HepG2 (cell line): ENCODE results near the gene POU2AF2. TPM values are rescaled to one million over a fixed set of nuclear protein-coding genes. Genes with fewer than 3 reads are reported as not detected.

Experiments
- KDM5B ChIP-seq: sonication (generic); formaldehyde crosslinking; IDR thresholded peaks from 2 replicates; pipeline ENCODE4 v1.4.0; 2020; ENCODE audit warnings: missing genetic modification reagents, mild to moderate bottlenecking, borderline replicate concordance
- MAFK ChIP-seq, 2 experiments: IDR thresholded peaks in 1 of 2; conservative IDR thresholded peaks in 1 of 2; 2 replicates each; pipeline ENCODE4 v1.6.1; 2011; ENCODE audit warnings: improper control_type of control experiment in 2 of 2, low read length in 2 of 2
- MYC ChIP-seq: sonication (generic); formaldehyde crosslinking; IDR thresholded peaks from 2 replicates; pipeline ENCODE4 v1.9.0; 2021; ENCODE audit warnings: missing genetic modification reagents, borderline replicate concordance
- NONO ChIP-seq, 2 experiments: fragments of 450-650 bp in 1 of 2; sonication (generic) in 1 of 2; formaldehyde crosslinking in 1 of 2; IDR thresholded peaks in 1 of 2; conservative IDR thresholded peaks in 1 of 2; 2 replicates each; pipeline versions ENCODE4 v1.6.1 to v1.8.0; 2017 to 2022; ENCODE audit warnings: mild to moderate bottlenecking in 1 of 2, missing genetic modification reagents in 1 of 2, moderate library complexity in 1 of 2
- STAG1 ChIP-seq: sonication (generic); formaldehyde crosslinking; IDR thresholded peaks from 2 replicates; pipeline ENCODE4 v1.4.0; 2020; ENCODE audit warnings: missing genetic modification reagents
- THAP11 ChIP-seq: IDR thresholded peaks from 2 replicates; pipeline ENCODE4 v1.6.1; 2016; ENCODE audit warnings: missing biosample characterization, missing genetic modification reagents
- ZBTB7B ChIP-seq: sonication (generic); formaldehyde crosslinking; IDR thresholded peaks from 2 replicates; pipeline ENCODE4 v1.4.0; 2020; ENCODE audit warnings: missing genetic modification reagents
- ZNF251 ChIP-seq: sonication (generic); formaldehyde crosslinking; IDR thresholded peaks from 2 replicates; pipeline ENCODE4 v1.9.0; 2021; ENCODE audit warnings: mild to moderate bottlenecking, missing genetic modification reagents
- polyA plus RNA-seq, 8 experiments: library from polyadenylated mRNA; depleted of rRNA in 3 of 8; stranded (reverse) in 7 of 8; unstranded in 1 of 8; fragments of >200 nt; fragmentation: Illumina TruSeq in 4 of 8; extraction: Trizol in 4 of 8; gene quantifications; 2 replicates each; pipeline versions ENCODE4 v1.2.1 to v1.2.3, GENCODE V29; 2011 to 2016; ENCODE audit warnings: low read depth in 4 of 8, missing spikeins in 1 of 8, mixed read lengths in 1 of 8; ENCODE audit not compliant: insufficient read depth in 1 of 8
- total RNA-seq, 5 experiments: library from RNA; depleted of rRNA; stranded (reverse); fragments of >200 nt; fragmentation: Illumina TruSeq; extraction: Trizol; gene quantifications; 2 replicates each; pipeline ENCODE4 v1.2.3, GENCODE V29; 2016; ENCODE audit warnings: low read depth in 1 of 5
- TF ChIP-seq, protein P1 (sequence below): sonication (generic); formaldehyde crosslinking; IDR thresholded peaks from 2 replicates; pipeline ENCODE4 v1.4.0; 2020; ENCODE audit warnings: missing genetic modification reagents, mild to moderate bottlenecking, borderline replicate concordance
- TF ChIP-seq, protein P2 (sequence below): sonication (generic); formaldehyde crosslinking; IDR thresholded peaks from 2 replicates; pipeline ENCODE4 v1.5.1; 2020; ENCODE audit warnings: mild to moderate bottlenecking, missing genetic modification reagents, moderate library complexity
- TF ChIP-seq, protein P3 (sequence below): sonication (generic); formaldehyde crosslinking; IDR thresholded peaks from 2 replicates; pipeline ENCODE4 v1.8.1; 2023; ENCODE audit warnings: mild to moderate bottlenecking, missing genetic modification reagents
- TF ChIP-seq, protein P4 (sequence below): sonication (generic); formaldehyde crosslinking; IDR thresholded peaks from 2 replicates; pipeline ENCODE4 v1.5.0; 2020; ENCODE audit warnings: mild to moderate bottlenecking, missing genetic modification reagents, borderline replicate concordance
- TF ChIP-seq, protein P5 (sequence below): sonication (generic); formaldehyde crosslinking; IDR thresholded peaks from 2 replicates; pipeline ENCODE4 v1.9.0; 2022; ENCODE audit warnings: missing genetic modification reagents, mild to moderate bottlenecking, borderline replicate concordance

Gene POU2AF2
- total and polyA plus RNA-seq, 2 of the 13 experiments (the other 11 are each of a cell fraction or from before 2014, with no cell fraction given), result 0.11 TPM; not detected in 1

DNA sequence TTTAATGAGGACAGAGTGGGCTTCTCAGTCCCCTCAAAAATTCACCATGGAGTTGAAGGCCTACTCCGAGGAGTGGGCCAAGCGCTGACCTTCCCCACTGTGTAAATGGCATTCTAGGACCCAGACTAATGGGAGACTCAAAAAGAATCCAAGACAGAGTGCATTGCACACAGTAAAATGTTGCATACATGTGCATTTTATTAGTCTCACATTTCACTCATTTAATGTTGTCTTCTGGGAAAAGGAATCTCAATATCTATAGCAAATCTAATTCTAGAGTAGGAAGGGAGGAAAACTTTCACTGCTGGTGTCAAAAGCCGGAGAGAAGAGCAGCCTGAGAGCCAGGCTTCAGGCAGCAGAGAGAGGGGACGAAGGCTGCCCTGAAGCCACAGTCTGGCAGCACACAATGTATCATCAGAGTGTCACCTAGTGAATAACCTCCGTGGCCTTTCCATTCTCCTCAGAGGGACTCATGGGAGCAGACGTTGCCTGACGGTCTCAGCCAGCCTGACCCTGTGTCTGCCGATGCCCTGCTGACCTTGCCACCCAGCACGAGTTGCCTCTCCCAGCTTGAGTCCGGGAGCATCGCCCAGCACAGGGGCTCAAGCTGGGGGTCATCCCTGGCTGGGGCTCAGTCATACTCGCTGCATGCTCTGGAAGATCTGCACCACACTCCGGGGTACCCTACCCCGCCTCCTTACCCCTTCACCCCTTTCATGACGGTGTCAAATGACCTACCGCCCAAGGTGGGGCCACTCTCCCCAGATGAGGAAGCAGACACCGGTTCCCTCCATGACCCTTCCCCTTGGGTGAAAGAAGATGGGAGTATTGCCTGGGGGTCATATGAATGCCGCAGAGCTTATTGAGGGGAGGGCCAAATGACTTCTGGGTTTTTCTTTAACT, 39.9 kb downstream of the POU2AF2 start (continued):
- TF ChIP-seq, protein P1, sequence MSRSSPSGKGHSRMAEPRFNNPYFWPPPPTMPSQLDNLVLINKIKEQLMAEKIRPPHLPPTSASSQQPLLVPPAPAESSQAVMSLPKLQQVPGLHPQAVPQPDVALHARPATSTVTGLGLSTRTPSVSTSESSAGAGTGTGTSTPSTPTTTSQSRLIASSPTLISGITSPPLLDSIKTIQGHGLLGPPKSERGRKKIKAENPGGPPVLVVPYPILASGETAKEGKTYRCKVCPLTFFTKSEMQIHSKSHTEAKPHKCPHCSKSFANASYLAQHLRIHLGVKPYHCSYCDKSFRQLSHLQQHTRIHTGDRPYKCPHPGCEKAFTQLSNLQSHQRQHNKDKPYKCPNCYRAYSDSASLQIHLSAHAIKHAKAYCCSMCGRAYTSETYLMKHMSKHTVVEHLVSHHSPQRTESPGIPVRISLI (CRISPR knock-in tag), result 0 out of 2 replicates have a peak, but pooled peaks have one; percentile 19
- TF ChIP-seq STAG1 (no peak), ZNF251 (CRISPR knock-in tag) (no peak), MAFK (conservative IDR thresholded peaks at IDR 0.05 in 1 of 2, IDR thresholded peaks at IDR 0.05 in 1 of 2; ENCODE audit: low read length in 2 of 2) (no peak), MYC (CRISPR knock-in tag) (peak; percentile 48; the same call in 1 of the 2 replicates), ZBTB7B (CRISPR knock-in tag) (0 out of 2 replicates have a peak, but pooled peaks have one; percentile 50), NONO (IDR thresholded peaks at IDR 0.05) (no peak), NONO (CRISPR knock-in tag; conservative IDR thresholded peaks at IDR 0.05) (peak; percentile 56), THAP11 (CRISPR knock-in tag) (0 out of 2 replicates have a peak, but pooled peaks have one; percentile 17), KDM5B (CRISPR knock-in tag) (0 out of 2 replicates have a peak, but pooled peaks have one; percentile 63)
- TF ChIP-seq, protein P2, sequence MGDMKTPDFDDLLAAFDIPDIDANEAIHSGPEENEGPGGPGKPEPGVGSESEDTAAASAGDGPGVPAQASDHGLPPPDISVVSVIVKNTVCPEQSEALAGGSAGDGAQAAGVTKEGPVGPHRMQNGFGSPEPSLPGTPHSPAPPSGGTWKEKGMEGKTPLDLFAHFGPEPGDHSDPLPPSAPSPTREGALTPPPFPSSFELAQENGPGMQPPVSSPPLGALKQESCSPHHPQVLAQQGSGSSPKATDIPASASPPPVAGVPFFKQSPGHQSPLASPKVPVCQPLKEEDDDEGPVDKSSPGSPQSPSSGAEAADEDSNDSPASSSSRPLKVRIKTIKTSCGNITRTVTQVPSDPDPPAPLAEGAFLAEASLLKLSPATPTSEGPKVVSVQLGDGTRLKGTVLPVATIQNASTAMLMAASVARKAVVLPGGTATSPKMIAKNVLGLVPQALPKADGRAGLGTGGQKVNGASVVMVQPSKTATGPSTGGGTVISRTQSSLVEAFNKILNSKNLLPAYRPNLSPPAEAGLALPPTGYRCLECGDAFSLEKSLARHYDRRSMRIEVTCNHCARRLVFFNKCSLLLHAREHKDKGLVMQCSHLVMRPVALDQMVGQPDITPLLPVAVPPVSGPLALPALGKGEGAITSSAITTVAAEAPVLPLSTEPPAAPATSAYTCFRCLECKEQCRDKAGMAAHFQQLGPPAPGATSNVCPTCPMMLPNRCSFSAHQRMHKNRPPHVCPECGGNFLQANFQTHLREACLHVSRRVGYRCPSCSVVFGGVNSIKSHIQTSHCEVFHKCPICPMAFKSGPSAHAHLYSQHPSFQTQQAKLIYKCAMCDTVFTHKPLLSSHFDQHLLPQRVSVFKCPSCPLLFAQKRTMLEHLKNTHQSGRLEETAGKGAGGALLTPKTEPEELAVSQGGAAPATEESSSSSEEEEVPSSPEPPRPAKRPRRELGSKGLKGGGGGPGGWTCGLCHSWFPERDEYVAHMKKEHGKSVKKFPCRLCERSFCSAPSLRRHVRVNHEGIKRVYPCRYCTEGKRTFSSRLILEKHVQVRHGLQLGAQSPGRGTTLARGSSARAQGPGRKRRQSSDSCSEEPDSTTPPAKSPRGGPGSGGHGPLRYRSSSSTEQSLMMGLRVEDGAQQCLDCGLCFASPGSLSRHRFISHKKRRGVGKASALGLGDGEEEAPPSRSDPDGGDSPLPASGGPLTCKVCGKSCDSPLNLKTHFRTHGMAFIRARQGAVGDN (CRISPR knock-in tag), result peak; percentile 98
- TF ChIP-seq, protein P3, sequence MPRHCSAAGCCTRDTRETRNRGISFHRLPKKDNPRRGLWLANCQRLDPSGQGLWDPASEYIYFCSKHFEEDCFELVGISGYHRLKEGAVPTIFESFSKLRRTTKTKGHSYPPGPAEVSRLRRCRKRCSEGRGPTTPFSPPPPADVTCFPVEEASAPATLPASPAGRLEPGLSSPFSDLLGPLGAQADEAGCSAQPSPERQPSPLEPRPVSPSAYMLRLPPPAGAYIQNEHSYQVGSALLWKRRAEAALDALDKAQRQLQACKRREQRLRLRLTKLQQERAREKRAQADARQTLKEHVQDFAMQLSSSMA (CRISPR knock-in tag), result peak; percentile 44; the same call in 1 of the 2 replicates
- TF ChIP-seq, protein P4, sequence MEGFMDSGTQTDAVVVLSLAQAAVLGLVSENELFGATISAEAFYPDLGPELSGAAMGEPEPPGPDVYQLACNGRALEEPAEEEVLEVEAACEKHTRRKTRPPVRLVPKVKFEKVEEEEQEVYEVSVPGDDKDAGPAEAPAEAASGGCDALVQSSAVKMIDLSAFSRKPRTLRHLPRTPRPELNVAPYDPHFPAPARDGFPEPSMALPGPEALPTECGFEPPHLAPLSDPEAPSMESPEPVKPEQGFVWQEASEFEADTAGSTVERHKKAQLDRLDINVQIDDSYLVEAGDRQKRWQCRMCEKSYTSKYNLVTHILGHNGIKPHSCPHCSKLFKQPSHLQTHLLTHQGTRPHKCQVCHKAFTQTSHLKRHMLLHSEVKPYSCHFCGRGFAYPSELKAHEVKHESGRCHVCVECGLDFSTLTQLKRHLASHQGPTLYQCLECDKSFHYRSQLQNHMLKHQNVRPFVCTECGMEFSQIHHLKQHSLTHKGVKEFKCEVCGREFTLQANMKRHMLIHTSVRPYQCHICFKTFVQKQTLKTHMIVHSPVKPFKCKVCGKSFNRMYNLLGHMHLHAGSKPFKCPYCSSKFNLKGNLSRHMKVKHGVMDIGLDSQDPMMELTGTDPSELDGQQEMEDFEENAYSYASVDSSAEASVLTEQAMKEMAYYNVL, result peak; percentile 68; the same call in 1 of the 2 replicates
- TF ChIP-seq, protein P5, sequence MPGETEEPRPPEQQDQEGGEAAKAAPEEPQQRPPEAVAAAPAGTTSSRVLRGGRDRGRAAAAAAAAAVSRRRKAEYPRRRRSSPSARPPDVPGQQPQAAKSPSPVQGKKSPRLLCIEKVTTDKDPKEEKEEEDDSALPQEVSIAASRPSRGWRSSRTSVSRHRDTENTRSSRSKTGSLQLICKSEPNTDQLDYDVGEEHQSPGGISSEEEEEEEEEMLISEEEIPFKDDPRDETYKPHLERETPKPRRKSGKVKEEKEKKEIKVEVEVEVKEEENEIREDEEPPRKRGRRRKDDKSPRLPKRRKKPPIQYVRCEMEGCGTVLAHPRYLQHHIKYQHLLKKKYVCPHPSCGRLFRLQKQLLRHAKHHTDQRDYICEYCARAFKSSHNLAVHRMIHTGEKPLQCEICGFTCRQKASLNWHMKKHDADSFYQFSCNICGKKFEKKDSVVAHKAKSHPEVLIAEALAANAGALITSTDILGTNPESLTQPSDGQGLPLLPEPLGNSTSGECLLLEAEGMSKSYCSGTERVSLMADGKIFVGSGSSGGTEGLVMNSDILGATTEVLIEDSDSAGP (CRISPR knock-in tag), result peak; percentile 63; the same call in 1 of the 2 replicates
